Stimulated activated CD4-positive, alpha-beta T cell treated with anti-CD3 and anti-CD28 coated beads, TNF-alpha, amount 100 ng/mL, for 24 hours (primary cell): Measurements from ENCODE around the gene IGF2.

Experiments used
- DNase-seq, 3 experiments: peaks; one replicate each; pipeline ENCODE4 v3.0.0-alpha.2; 2020; ENCODE audit warnings: low read depth in 3 of 3

Gene IGF2

GRCh38 chr11:2103668-2104523 is 35.3 kb downstream of the IGF2 start:
- DNase-seq: no peak

GRCh38 chr11:2102883-2103213 is 36.3 kb downstream of the IGF2 start:
- DNase-seq: no peak

GRCh38 chr11:2102132-2102882 is 36.9 kb downstream of the IGF2 start:
- DNase-seq: no peak

- no peak for DNase-seq
These were observed 38.0 kb downstream of the IGF2 start for GRCh38 chr11:2101171-2101675.

GRCh38 chr11:2100361-2101170 is 38.6 kb downstream of the IGF2 start:
- DNase-seq: no peak

GRCh38 chr11:2099516-2100349 is 39.5 kb downstream of the IGF2 start:
- no peak for DNase-seq

GRCh38 chr11:2098691-2099515 is 40.3 kb downstream of the IGF2 start:
- DNase-seq: no peak

- DNase-seq: no peak
These were observed 41.0 kb downstream of the IGF2 start for GRCh38 chr11:2097998-2098690.

- DNase-seq: no peak
These were observed 41.7 kb downstream of the IGF2 start for GRCh38 chr11:2097356-2097997.

- DNase-seq: no peak
These were observed 42.3 kb downstream of the IGF2 start for GRCh38 chr11:2096919-2097301.

- DNase-seq: no peak
These were observed 42.9 kb downstream of the IGF2 start for GRCh38 chr11:2096011-2096918.

- DNase-seq: no peak
These were observed 43.6 kb downstream of the IGF2 start for GRCh38 chr11:2095542-2095941.

GRCh38 chr11:2095198-2095520 is 44.0 kb downstream of the IGF2 start:
- DNase-seq: no peak

GRCh38 chr11:2094354-2095197 is 44.6 kb downstream of the IGF2 start:
- DNase-seq: no peak

GRCh38 chr11:2093575-2094353 is 45.4 kb downstream of the IGF2 start:
- DNase-seq: no peak

- DNase-seq: peak in 2 of 3 experiments; percentile 12 to 41
These were observed 46.2 kb downstream of the IGF2 start for GRCh38 chr11:2092956-2093412.
